TTC549 (cell line): ENCODE data around the gene C16orf89.
"Not testable (repeated sequence)": the region's sequence is repeated elsewhere in the genome, so short reads cannot be mapped to it uniquely, and the experiment has no call there.

Experiments
- FAIRE-seq: peaks from 2 replicates; lab custom pipeline; 2012; peaks lifted over from hg19 to GRCh38; lab: Jason Lieb, UNC

Gene C16orf89

DNA sequence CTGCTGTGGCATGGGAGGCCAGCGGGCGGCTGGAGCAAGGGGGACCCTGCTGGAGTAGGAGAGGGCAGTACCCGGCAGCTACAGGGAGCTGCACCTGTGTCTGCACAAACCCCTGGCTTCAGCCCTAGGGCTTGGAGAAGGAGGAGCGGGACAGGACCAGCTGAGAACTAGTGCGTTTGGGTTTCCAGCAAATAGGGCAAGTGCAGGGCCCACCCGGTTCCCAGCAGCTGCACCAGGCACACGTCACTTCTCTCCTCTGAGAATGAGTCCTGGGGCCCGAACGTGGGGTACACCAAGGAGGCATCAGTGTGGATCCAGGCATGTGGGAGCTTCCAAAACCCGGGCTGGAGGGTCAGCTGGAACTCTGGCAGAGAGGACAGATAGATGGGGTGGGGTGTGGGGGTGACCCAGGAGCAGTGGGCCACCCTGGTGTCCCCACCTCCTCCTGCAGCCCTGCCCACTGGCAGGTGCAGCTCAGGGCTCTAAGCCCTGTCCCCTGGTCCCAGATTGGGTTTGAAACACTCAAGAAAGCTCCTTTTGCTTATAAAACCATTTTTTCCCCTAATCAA, 5.6 kb downstream of the C16orf89 start:
- FAIRE-seq: no peak

DNA sequence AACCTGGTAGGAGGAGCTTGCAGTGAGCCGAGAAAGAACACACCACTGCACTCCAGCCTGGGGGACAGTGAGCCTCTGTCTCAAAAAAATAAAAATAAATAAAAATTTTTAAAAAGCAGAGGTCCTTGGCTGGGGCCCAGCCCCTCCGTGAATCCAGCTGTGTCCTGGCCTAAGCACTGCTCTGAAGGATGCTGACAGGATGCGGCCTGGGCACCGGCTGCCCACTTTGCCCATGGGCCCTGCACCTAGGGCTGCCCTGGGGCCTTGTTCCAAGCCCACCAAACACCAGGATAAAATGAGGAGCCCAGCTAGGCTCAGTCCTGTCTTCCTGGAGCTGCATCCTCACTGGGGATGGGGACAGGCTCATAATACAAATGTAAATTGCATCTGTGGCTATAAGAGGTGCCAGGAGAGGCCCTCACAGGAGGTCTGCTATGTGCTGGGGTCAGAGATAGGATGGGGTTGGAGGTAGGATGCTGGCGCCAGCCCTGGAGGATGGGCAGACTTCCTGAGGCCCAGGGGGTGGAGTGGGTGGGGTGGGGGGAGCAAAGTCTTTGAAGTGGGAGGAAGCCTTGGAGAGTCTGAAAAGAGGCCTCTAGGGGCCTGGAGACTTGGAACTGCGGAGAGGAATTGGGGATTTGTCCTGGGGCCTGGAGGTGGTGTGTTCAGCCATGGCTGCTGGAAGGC, 6.2 kb downstream of the C16orf89 start:
- FAIRE-seq: no peak

DNA sequence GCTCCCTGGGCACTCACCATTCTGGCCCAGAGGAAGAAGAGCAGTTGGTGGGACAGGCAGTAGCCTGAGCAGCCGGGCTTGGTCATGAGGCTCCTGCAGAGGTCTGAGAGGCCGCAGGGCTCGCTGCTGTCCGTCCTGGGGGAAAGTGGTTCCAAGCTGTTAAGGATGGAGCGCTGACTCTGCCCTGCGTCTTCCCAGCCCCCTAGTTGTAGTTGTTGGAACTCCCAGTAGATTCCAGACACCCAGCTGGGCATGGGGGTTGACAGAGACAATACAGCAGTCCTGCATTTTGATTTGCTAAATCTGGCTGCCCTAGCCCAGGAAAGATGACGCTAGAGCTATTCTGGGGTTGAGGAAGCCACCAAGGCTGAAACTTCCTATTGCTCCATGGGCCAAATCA, 7.3 kb downstream of the C16orf89 start:
- no peak for FAIRE-seq

DNA sequence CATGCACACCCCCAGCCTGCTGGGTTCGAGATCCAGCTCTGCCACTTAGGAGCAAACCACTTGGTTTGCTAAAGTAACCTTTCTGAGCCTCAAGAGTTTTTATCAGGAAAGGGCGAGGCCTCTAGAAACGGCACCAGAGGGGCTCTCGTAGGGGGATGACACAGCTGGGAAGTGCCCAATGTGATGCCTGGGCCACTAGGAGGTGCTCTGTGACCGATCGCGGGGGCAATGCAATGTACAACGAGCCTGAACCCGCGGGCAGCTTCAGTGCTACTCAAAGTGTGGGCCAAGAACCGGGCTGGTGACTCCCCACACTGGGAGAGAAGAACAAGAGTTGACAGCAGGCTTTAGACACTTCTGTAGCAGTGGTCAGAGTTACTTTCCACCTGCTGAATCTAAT, 9.4 kb downstream of the C16orf89 start:
- FAIRE-seq: no peak

DNA sequence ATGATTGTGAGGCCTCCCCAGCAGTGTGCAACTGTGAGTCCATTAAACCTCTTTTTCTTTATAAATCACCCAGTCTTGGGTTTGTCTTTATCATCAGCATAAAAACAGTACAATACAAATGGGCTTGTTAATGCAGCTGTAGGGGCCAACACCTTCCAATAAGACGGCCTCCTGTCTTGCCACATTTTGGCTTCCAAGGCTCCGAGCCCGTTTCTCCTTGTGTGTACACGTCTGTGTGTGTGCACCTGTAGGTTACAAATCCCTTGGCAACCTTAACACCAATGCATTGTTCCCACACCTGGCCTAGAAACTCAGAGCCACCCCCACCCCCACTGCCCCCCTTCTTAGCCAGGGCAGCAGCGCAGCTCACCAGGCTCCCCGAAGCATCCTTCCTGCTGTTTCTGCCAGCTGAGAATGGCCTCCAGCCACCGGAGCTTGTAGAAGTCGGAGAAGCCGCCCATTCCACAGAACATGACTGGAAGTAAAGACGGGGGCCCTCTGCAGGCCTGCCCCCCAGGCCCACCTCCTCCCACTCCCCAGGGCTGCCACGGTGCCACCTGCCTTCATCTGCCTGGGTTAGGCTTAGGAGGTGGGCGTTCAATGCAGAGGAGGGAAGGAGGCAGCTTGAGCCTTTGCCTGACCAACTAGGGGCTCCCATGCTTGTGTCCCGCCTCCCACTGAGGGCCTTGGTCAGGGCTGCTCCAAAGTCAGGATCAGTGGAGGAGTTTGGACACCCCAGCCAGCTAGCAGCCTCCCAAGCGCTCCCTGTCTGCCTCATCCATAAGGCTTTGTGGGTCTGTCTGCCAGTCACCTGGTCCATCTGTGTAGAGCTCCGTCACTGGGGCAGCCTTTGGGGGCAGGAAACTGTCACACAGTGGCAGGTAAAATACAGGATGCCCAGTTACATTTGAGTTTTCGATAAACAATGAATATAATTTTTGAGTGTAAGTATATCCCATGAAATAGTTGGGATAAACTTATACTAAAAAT, 10.6 kb downstream of the C16orf89 start:
- FAIRE-seq: no peak

DNA sequence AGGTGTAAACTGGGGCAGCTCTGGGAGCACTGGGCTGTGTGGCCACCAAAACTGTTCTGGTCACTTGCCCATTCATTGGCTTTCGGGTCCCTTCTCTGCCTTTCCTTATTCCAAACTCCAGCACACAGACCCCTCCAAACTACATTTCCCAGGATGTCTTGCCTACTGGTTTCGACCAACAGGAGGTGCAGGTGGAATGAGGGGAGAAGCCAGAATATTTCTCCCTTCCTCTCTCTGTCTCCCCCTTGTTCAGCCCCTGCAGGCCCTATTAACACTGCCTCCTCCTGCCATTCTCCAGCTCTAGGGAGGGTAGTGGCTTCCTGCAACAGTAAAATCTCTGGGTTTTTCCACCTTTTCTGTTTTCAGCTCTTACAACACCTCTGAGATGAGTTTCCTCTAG, 18.8 kb downstream of the C16orf89 start:
- no peak for FAIRE-seq

DNA sequence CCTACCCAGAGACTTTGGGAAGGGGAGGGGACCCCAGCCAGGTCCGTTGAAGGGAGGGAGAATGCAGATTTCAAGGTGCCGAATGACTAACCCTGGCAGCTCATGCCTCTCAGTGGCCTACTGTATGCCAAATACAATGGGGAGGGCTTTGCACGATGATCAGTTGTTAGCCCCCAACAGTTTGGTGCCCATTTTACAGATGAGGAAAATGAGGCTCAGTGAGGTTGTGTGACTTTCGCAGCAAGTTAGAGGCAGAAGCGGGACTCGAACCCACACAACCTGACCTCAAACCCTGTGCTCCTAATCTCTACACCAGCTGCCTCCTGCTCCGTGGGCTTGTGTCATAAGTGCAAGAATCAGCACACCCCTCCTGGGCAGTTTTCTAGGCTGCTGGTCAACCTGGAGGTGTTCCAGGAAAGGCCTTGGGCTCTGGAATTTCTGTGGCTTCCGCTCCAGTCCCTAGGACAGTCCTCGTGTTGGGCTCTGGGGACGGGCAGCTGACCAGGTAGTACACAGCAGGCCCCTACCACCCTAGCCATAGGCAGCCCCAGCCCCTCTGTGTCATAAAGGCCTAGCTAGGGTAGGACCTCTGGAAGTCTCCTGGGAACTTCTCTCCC, 20.1 kb downstream of the C16orf89 start:
- FAIRE-seq: no peak

DNA sequence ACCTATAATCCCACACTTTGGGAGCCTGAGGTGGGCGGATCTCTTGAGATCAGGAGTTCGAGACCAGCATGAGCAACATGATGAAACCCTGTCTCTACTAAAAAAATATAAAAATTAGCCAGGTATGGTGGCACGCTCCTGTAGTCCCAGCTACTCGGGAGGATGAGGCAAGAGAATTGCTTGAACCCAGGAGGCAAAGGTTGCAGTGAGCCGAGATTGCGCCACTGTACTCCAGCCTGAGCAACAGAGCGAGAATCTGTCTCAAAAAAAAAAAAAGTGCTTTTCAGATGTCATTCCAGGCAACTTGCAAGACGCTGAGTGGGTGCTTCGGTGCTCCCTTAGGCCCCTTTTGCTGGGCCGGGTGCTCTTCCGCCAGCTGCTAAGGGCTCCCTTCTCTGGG, 21.2 kb downstream of the C16orf89 start:
- FAIRE-seq: not testable (repeated sequence)

DNA sequence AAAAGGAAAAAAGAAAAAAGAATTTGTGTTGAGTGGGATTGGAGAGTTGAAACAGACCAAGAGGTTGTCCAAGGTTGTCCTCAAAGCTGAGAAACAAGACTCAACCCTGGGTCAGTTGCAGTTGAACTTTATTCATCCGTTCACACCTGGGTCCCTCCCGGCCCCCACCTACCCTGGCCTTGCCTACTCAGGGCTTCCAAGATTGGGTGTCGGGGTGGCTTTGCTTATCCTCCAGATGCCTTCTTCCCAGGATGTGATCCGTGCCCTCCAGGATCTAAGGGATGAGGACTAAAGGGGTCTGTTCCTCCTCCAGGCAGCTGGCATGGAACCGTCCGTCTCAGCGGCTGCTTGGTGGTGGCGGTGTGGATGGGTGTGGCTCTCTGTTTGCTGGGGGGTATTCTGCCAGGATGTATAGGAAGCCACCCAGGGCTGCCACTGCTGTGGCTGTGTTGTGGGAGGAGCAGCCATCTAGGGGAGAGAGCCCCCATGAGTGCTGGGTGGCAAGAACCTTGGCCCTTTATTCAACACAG, 21.7 kb downstream of the C16orf89 start:
- FAIRE-seq: no peak

DNA sequence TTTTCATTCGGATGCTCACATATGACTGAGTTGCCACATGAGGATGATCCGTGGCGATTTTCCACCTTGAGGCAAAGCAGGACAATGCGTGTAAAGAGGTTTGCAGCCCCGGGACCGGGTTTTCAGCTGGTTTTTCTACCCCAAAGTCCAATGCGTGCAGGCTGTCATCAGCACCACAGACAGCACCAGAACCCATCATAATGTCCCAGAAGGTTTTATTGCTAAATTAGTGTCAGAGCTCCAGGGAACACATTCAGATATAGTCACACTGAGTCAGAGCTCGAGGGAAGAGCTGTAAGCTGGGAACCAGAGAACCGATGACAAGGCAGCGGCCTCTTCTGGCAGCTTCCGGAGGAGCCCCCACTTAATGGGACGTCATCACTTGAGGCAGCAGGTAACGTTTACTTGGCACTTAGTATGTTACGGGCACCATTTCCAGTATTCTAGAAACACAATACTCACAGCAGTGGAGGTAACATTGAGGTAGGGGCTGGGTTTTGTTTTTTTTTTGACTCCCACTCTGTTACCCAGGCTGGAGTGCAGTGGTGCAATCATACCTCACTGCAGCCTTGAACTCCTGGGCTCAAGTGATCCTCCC, 23.1 kb downstream of the C16orf89 start:
- no peak for FAIRE-seq

DNA sequence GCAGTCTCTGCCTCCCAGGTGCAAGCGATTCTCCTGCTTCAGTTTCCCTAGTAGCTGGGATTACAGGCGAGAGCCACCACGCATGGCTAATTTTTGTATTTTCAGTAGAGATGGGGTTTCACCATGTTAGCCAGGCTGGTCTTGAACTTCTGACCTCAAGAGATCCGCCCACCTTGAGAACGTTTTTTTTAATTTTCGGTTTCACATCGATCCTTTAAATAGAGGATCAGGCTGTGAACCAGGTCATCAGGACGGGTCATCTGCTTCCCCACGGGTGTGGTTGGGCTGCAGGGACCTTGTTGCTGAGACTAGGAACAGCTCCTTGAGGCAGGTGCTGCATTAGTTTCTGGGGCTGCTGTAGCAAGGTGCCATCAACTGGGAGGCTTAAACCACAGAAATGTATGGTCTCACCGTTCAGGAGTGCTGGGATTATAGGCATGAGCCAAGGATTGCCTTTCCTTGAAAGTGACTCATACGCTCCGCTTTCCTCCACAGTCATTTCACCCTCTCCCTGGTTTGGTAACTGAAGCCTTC, 24.1 kb downstream of the C16orf89 start:
- FAIRE-seq: no peak

DNA sequence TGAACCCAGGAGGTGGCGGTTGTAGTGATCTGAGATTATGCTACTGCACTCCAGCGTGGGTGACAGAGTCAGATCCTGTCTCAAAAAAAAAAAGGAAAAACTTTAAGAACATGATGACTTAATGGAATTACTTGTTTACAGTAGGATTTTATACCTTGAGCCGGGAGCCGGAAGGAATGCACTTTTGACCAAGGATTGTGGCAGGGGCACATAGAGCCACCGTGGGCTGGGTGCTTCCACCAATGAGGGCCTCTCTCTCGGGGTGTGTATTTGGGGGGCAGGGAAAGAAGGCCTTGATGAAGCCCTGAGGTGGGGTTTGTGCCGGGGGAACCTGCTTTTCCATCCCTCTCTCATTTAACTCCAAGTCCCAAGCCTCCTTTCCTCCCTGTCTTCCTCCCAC, 25.3 kb downstream of the C16orf89 start:
- FAIRE-seq: no peak

DNA sequence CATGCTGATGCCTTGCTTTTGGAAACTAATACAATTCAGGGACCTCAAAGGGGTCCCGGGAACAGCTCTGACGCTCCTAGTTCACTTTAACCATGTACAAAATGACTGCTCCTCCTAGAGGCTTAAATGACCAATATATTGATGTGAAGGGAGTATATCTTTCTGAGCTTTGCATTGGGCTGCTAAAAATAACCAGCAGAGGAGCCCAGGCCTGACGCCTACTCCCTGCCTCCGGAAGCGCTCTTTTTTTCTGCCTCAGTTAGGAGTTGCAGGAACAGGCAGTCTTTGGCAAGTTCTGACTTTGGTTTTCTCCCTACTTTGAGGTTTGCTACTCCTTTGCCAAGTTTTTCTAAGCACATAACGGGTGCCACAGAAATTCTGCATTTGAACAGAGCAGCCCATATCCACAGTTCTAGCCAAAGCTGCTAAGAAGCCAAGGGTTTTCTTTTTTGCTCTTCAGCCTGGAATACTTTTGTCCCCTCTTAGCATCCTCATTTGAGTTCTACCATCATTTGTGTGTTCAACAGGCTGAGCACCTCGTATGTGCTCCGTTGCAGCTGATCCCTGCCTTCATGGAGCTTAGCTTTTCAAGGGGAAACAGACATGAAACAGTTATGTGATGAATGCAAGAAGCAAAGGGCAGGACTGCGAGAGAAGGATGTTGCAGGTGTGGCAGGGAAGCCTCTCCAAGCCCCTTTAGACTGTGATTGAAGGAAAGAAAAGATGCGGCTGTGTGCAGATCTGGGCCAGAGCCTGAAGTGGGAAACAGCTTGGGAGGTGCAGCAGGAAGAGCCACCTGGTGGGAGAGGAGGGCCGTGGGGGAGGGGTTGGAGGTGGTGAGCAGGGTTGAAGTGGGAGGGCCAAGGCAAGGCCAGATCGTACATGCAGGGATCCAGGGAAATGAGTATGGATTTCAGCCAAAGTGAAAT, 29.3 kb downstream of the C16orf89 start:
- no peak for FAIRE-seq

DNA sequence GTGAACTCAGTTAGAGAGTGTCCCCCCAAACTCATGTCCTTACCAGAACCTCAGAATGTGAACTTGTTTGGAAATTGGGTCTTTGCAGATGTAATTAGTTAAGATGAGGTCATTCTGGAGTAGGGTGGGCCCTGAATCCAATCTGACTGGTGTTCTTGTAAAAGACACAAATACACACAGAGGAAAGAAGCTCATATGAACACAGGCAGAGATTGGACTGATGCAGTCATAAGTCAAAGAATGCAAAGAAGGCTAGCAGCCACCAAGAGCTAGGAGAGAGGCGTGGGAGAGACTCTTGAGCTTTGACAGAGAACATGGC, 29.9 kb downstream of the C16orf89 start:
- FAIRE-seq: no peak

DNA sequence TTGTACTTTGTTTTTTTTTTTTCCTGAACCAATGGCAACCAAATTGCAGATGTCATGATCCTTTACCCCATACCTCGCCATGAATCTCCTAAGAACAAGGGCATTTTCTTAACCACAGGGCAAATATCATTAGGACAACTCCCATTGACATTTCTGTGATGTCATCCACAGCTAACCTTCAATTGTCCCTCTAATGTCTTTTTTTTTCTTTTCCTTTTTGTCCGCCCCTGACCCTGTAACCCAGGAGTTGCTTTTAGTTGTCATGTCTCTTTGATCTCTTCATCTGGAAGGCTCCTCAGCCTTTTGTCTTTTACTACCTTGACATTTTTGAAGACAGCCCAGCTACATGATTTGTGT, 31.6 kb downstream of the C16orf89 start:
- no peak for FAIRE-seq

DNA sequence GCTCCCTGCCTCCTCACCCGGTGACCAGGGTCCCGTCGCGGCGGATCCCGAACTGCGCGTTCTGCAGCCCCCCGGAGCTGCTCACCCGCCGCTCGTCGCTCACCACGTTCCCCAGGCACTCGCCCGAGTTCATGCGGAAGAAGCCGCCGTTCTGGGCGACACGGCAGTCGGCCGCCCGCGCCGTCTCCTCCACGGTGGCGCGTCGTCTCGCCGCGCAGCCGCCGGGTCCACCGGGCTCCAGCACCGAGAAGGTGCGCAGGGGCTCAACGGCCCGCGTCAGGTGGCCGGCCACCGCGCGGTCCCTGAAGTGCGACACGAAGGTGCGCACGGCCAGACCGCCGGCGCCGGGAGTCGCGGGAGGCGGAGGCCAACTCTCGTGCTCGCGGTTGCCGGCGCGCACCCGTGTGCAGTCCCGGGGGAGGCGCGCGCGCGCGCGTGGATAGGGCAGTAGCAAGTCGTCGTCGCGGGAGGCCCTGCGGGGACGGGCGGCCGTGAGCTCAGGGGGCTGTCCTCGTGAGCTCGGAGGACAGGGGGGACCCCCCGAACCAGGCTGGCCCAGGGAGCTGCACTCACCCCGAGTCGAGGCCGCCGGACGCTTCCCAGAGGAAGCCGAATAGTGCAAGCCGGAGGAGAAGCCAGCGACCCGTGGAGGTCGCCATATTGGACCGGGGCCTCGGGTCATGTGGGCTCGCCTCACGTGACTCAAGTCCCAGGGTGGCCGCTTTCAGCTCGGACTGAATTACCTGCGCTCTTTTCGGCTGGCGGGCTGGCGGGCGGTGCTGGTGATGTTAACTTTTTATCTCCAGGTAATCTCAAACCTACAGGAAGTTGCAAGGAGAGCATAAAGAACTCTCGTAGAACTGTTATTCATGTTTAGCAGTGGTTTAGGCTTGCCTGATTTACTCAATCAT, 32.2 kb downstream of the C16orf89 start, which contains the start of gene NAGPA:
Gene NAGPA, minus strand, starts transcription at position 680 of the 911 bp plus-strand sequence. Its CDS starts 21 bp downstream, at position 659.
- FAIRE-seq: no peak

DNA sequence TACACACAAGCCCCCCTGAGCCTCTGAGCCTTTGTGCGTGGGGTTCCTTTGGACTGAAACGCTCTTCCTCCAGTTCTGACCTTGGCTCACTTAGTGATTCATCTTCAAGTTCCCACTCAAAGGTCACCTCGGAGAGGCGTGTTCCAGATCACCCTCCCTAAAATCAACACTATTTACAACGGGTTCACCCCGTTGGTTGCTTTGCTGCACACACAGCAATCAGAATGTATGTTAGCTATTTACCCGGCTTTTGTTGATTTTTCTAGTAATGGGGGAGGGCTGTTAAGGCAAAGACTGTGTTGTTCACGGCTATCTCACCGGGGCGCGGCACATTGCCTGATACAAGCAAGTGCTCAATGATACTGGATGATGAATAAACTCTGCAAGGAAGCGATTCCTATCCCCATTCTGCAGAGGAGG, 33.0 kb downstream of the C16orf89 start:
- FAIRE-seq: no peak

DNA sequence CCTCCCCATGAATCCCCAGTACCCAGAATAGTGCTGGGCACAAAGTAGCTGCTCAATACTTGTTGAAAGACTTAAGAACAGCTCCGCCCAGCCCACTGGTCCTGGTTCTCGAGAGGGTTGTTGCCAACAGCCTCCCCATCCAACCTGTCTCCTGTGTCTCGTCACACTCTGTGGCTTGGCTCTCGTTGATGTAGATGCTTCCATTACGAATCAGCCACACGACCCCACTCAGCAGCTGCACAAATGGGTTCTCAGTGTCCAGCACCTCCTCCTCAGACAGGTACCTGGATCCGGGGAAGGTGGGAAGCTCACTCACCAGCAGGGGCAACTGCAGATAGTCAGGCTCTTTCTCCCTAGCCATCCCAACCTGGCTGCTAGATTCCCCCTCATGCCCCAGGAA, 34.2 kb downstream of the C16orf89 start:
- no peak for FAIRE-seq

DNA sequence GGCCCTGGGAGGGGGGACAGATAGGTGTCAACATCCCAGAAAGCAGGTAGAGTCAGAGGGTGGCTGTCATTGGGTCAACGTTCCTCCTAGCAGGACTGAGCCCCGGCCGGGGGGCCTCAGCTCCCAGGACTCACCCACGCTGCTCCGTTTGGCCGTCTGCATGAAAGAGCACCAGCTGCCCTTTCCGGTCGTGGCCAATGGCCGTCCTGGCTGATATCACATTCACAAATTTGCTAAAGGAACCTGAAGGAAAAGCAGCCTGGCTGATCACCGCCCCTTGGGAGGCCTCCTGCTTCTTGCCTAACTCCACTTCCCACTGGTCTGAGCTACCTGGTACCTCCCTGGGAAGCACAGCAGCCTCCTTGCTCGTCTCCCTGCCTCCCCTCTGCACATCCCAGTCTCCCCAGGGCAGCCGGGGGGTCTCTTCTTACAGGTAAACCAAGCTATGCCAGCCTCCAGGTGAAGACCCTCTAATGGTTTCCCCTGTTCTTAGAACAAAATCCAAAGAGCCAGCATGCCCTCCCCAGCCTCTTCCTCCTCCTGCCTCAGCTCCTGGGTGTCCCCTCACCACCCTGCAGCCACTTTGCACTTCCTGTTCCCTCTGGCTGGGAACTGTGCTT, 35.4 kb downstream of the C16orf89 start:
- FAIRE-seq: no peak
